Measurements from ENCODE around the gene CDCA4. TPM values are rescaled to one million over a fixed set of nuclear protein-coding genes. Genes with fewer than 3 reads are reported as not detected.
"Not testable (repeated sequence)": the region's sequence is repeated elsewhere in the genome, so short reads cannot be mapped to it uniquely, and the experiment has no call there.

CDCA4 gene
- polyA plus RNA-seq, 2 of the 4 experiments (the other 2 are of a cell fraction) = 24.2 to 26.9 TPM

DNA sequence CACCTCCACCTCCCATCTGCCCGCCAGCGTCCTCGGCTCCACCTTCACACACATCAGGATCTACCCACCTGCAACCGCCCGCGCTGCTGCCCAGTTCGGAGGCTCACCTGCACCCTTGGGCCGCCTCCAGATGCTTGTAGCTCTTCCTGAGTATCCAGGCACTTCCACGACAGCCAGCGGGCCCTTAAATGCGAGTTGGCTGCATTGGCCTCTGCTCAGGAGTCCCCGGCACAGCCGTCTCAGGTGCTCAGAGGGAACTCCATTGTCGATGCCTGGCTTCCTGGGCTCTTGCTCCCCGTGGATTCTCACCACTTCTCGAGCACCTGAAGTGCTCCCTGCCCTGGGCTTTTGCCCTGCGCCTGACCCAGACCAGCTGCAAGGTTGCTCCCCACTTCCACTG is 21.9 kb upstream of the CDCA4 start (continued):
- TF ChIP-seq HOXA7 (CRISPR knock-in tag; IDR thresholded peaks at IDR 0.05) = no peak

DNA sequence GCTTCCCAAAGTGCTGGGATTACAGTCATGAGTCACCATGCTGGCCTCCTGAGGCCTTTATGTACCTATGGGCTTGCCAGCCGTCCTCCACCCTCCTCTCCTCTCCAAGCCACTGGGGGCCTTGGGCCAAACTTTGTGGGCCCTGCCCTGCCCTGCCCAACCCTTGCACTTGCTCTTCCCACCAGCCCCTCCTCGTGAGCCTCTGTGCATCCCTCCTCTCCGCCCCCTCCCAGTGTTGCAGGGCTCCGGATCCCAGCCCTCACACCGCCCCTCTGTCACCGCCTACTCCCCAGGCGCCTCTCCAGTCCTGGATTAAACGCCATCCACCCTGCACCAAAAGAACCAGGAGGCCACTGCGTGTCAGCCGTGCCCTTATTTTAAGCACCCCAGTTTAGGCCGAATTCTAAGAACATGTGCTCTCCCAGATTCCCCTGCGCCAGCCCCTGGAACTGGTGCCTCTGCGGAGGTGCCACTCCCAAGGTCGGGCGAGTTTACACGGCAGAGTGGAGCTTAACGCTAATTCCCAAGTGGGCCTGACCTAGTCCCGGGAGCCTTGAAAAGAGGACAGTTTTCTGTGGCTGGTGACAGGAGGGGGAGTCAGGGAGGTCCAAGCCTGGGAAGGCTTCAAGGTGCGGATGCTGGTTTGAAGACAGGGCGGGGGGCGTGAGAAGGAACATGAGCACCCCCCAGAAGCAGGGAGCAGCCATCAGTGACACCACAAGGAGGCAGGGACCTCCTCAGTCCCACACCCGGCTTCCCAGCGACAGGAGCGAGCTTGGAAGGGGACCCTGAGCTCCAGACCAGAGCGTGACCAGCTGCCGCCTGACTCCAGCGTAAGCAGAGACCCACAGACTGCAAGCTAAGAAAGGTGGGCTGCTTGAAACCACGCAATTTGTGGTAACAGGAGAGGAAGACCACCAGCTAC is 21.2 kb upstream of the CDCA4 start:
- Histone ChIP-seq H3K27ac (peak overlapping the region in 1 of 2 experiments; percentile 47; a peak in 2 of 6 replicates), H3K4me3 (no peak overlapping the region), H3K4me2 (no peak overlapping the region), H3K9me3 (no peaks in the 10 kb centered on the region), H3K4me1 (0 out of 3 replicates have a peak, but pooled peaks cover 4% of the 10 kb centered on the region)
- 77% methylated on average over 25 of the region's 28 CpGs for WGBS (ENCODE audit: missing lambda C conversion rate)
- TF ChIP-seq GATA3 (IDR thresholded peaks at IDR 0.05; ENCODE audit: borderline replicate concordance) (no peak), MYC (IDR thresholded peaks at IDR 0.05; ENCODE audit: borderline replicate concordance, low read length) (no peak), CHD4 (IDR thresholded peaks at IDR 0.05; ENCODE audit: borderline replicate concordance) (no peak), NFE2L2 (conservative IDR thresholded peaks at IDR 0.05; ENCODE audit: low read length) (no peak), FOSL2 (IDR thresholded peaks at IDR 0.05) (no peak), FOSL2 (CRISPR knock-in tag; IDR thresholded peaks at IDR 0.05) (peak; percentile 40; the same call in 1 of the 2 replicates)
- TF ChIP-seq, protein P1, sequence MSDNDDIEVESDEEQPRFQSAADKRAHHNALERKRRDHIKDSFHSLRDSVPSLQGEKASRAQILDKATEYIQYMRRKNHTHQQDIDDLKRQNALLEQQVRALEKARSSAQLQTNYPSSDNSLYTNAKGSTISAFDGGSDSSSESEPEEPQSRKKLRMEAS (IDR thresholded peaks at IDR 0.05) = no peak
- ATAC-seq = no peak
- DNase-seq (ENCODE audit: low read depth in 1 of 2, low spot score in 1 of 2) = peak in 1 of 2 experiments; percentile 36
- no peak for FAIRE-seq
- ChIA-PET POLR2A (interaction anchor here (0.6 kb wide), 1 partner anchor 29 kb away, joined by 3 read pairs; no protein-coding TSS in a partner anchor), CTCF (interaction anchor here (0.7 to 9.1 kb wide), 8 partner anchors 18 to 149 kb away, joined by 3 to 509 read pairs (median 22); partner anchors contain the start of genes CDCA4 and CLBA1)

- FAIRE-seq (no peak), ATAC-seq (no peak), DNase-seq (ENCODE audit: low read depth in 1 of 2, low spot score in 1 of 2) (no peak)
- ChIA-PET POLR2A (no interaction called here), CTCF (interaction anchor here (1.8 to 9.1 kb wide), 3 partner anchors 15 to 27 kb away, joined by 6 to 509 read pairs (median 30); partner anchors contain the start of gene CDCA4)
- H3K4me3 ChIP-seq = no peak overlapping the region
- no peak for TF ChIP-seq TP53 (CRISPR knock-in tag; IDR thresholded peaks at IDR 0.05)
- TF ChIP-seq HDAC2 (IDR thresholded peaks at IDR 0.05) = no peak
- no peak for TF ChIP-seq ELK1 (IDR thresholded peaks at IDR 0.05; ENCODE audit: low read depth, low read length)
- 0 out of 3 replicates have a peak, but pooled peaks cover 4% of the 10 kb centered on the region for H3K4me1 ChIP-seq
- no peaks in the 10 kb centered on the region for H3K9me3 ChIP-seq
- no peak overlapping the region for H3K27ac ChIP-seq
- no peak overlapping the region for H3K4me2 ChIP-seq
- WGBS (ENCODE audit: missing lambda C conversion rate) = 77% methylated on average over 12 of the region's 14 CpGs
These were observed 18.7 kb upstream of the CDCA4 start for GRCh38 chr14:105039458-105040205.

DNA sequence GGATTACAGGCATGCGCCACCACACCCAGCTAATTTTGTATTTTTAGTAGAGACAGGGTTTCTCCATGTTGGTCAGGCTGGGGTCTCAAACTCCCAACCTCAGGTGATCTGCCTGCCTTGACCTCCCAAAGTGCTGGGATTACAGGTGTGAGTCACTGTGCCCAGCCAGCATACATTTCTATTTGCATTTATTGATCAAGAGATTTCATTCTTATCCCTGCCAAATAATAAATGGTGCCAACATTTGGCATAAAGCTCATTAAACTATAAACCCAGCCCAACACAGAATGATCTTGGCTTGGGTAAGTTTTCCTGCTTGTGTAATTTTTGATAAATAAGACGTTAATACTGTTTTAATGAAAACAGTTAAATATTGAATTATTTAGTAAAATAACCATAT is 14.7 kb upstream of the CDCA4 start:
- H3K9me3 ChIP-seq; H3K4me2 ChIP-seq; FAIRE-seq; DNase-seq (ENCODE audit: low read depth in 1 of 2, low spot score in 1 of 2); H3K4me1 ChIP-seq; H3K4me3 ChIP-seq; H3K27ac ChIP-seq; ATAC-seq: not testable (repeated sequence)
- ChIA-PET POLR2A (interaction anchor here (1.9 kb wide), 1 partner anchor 15 kb away, joined by 5 read pairs; the partner anchor contains the start of gene CDCA4), CTCF (interaction anchor here (1.2 to 28.5 kb wide), 6 partner anchors 9 to 59 kb away, joined by 3 to 509 read pairs (median 16); no protein-coding TSS in a partner anchor)
- 82% methylated on average over 2 of the region's 2 CpGs for WGBS (ENCODE audit: missing lambda C conversion rate)

GRCh38 chr14:105034315-105035039 is 13.6 kb upstream of the CDCA4 start:
- Histone ChIP-seq H3K4me2 (no peak overlapping the region), H3K9me3 (no peaks in the 10 kb centered on the region), H3K27ac (no peak overlapping the region), H3K4me3 (no peak overlapping the region), H3K4me1 (0 out of 3 replicates have a peak, but pooled peaks cover 3% of the 10 kb centered on the region)
- DNase-seq (ENCODE audit: low read depth in 1 of 2, low spot score in 1 of 2) (no peak), FAIRE-seq (no peak), ATAC-seq (no peak)
- WGBS (ENCODE audit: missing lambda C conversion rate) = 82% methylated on average over 17 of the region's 17 CpGs
- ChIA-PET POLR2A (interaction anchor here (0.5 kb wide), 1 partner anchor 10 kb away, joined by 3 read pairs; no protein-coding TSS in a partner anchor), CTCF (interaction anchor here (1.2 to 28.5 kb wide), 6 partner anchors 10 to 136 kb away, joined by 3 to 509 read pairs (median 17); no protein-coding TSS in a partner anchor)
- TF ChIP-seq JUN (IDR thresholded peaks at IDR 0.05) (no peak), RNF2 (IDR thresholded peaks at IDR 0.05; ENCODE audit: borderline replicate concordance, low read depth) (no peak), POLR2AphosphoS2 (conservative IDR thresholded peaks at IDR 0.05; ENCODE audit: low read length) (no peak), BHLHE40 (IDR thresholded peaks at IDR 0.05; ENCODE audit: low read depth, low read length) (no peak), EP300 (IDR thresholded peaks at IDR 0.05) (no peak), REST (IDR thresholded peaks at IDR 0.05) (no peak), ESRRA (IDR thresholded peaks at IDR 0.05; ENCODE audit: borderline replicate concordance, low read length) (no peak), FOXS1 (CRISPR knock-in tag; IDR thresholded peaks at IDR 0.05) (no peak)

Measured in A549 (cell line).